Esophagus squamous epithelium (tissue), 4 donors: ENCODE measurements around the gene RABGAP1.

Experiments used
- CTCF ChIP-seq, 6 experiments: fragments of 450-650 bp in 4 of 6; fragments of 200-600 bp in 2 of 6; sonication (generic) in 2 of 6; IDR thresholded peaks; one replicate each; pipeline ENCODE4 v1.5.1; 2016 to 2019; ENCODE audit warnings: antibody characterized with exemption in 6 of 6, mild to moderate bottlenecking in 4 of 6, moderate library complexity in 4 of 6
- POLR2A ChIP-seq, 4 donors: fragments of 450-650 bp; IDR thresholded peaks; one replicate each; pipeline ENCODE4 v1.6.1; 2017; ENCODE audit warnings: antibody characterized with exemption in 4 of 4, mild to moderate bottlenecking in 4 of 4, moderate library complexity in 3 of 4

- TF ChIP-seq POLR2A (IDR thresholded peaks at IDR 0.05) (no peak), CTCF (IDR thresholded peaks at IDR 0.05) (no peak)
Measured at GRCh38 chr9:122988920-122989621, 48.3 kb downstream of the RABGAP1 start.
